ENCODE measurements around the gene SLFN12. TPM values are rescaled to one million over a fixed set of nuclear protein-coding genes. Genes with fewer than 3 reads are reported as not detected.

SLFN12 gene
- polyA plus RNA-seq, 4 donors: 14.2 to 22.8 (median 19.0) TPM

Other genes with a start within 250 kb of the SLFN12 start
- gene SLC35G3, start 238.1 kb downstream of the SLFN12 start, polyA plus RNA-seq (ENCODE audit: insufficient read length in 4 of 4): under 1 TPM in 1 of 4 donors, not detected in 3; 0.09 TPM
- gene SLFN5, start 189.4 kb downstream of the SLFN12 start, polyA plus RNA-seq (ENCODE audit: insufficient read length in 4 of 4): 10 to 100 TPM; 11.5 to 17.6 (median 15.3) TPM
- gene SLFN11, start 58.9 kb downstream of the SLFN12 start, polyA plus RNA-seq (ENCODE audit: insufficient read length in 4 of 4): 10 to 100 TPM; 10.7 to 15.0 (median 13.0) TPM
- gene SLFN13, start 16.3 kb upstream of the SLFN12 start, polyA plus RNA-seq (ENCODE audit: insufficient read length in 4 of 4): 10 to 100 TPM; 21.6 to 27.5 (median 23.2) TPM
- gene SLFN12L, start 105.2 kb upstream of the SLFN12 start, polyA plus RNA-seq (ENCODE audit: insufficient read length in 4 of 4): under 1 TPM; 0.10 to 0.21 (median 0.13) TPM
- under 1 TPM; 0.15 to 0.32 (median 0.21) TPM for gene SLFN14, start 128.3 kb upstream of the SLFN12 start, polyA plus RNA-seq (ENCODE audit: insufficient read length in 4 of 4)
- gene PEX12, start 146.1 kb upstream of the SLFN12 start, polyA plus RNA-seq (ENCODE audit: insufficient read length in 4 of 4): 10 to 100 TPM; 11.8 to 14.9 (median 13.4) TPM
- gene AP2B1, start 154.8 kb upstream of the SLFN12 start, polyA plus RNA-seq (ENCODE audit: insufficient read length in 4 of 4): 100 to 1,000 TPM; 119 to 139 (median 134) TPM